Neuronal stem cell (in vitro differentiated cells): ENCODE results near the gene LDB2.

Source experiments
- DNase-seq: peaks from one replicate; pipeline ENCODE4 v3.0.0-alpha.2; 2013; ENCODE audit warnings: low spot score
- H2AFZ ChIP-seq: one replicate; pipeline ENCODE4 v1.6.1; 2013; ENCODE audit warnings: mild to moderate bottlenecking, low read length, inconsistent platforms
- H2AK5ac ChIP-seq: 2 replicates; pipeline ENCODE4 v1.6.1; 2013; ENCODE audit warnings: low read depth, mild to moderate bottlenecking, inconsistent platforms, low read length, moderate library complexity, mixed read lengths
- H2BK120ac ChIP-seq: 2 replicates; pipeline ENCODE4 v1.6.1; 2013; ENCODE audit warnings: low read depth, mild to moderate bottlenecking, inconsistent platforms, low read length, moderate library complexity, mixed read lengths
- H2BK12ac ChIP-seq: one replicate; pipeline ENCODE4 v1.6.1; 2013; ENCODE audit warnings: low read length, inconsistent platforms
- H2BK15ac ChIP-seq: 2 replicates; pipeline ENCODE4 v1.6.1; 2013; ENCODE audit warnings: mild to moderate bottlenecking, low read length, inconsistent platforms, mixed read lengths
- H2BK5ac ChIP-seq: one replicate; pipeline ENCODE4 v1.6.1; 2013; ENCODE audit warnings: inconsistent platforms, mild to moderate bottlenecking, low read length, moderate library complexity
- H3K14ac ChIP-seq: one replicate; pipeline ENCODE4 v1.6.1; 2013; ENCODE audit warnings: low read length, inconsistent platforms
- H3K18ac ChIP-seq: 2 replicates; pipeline ENCODE4 v1.6.1; 2013; ENCODE audit warnings: low read length, inconsistent platforms
- H3K23ac ChIP-seq: 2 replicates; pipeline ENCODE4 v1.6.1; 2013; ENCODE audit warnings: low read depth, mild to moderate bottlenecking, mixed read lengths, low read length, inconsistent platforms; ENCODE audit not compliant: poor library complexity
- H3K27ac ChIP-seq: replicated peaks from 3 replicates; pipeline ENCODE4 v1.5.1; 2013; ENCODE audit warnings: low read length, inconsistent platforms
- H3K27me3 ChIP-seq, 3 experiments: 2 replicates each; pipeline ENCODE4 v1.6.1; 2013; ENCODE audit warnings: low read length in 3 of 3, mild to moderate bottlenecking in 2 of 3, inconsistent platforms in 1 of 3, low read depth in 1 of 3, mixed read lengths in 1 of 3, moderate library complexity in 1 of 3; ENCODE audit not compliant: control insufficient read depth in 3 of 3, insufficient read depth in 3 of 3
- H3K36me3 ChIP-seq, 2 donors: replicated peaks in 1 of 2; 2 replicates each; pipeline ENCODE4 v1.6.1; 2013; ENCODE audit warnings: low read length in 2 of 2; ENCODE audit not compliant: control insufficient read depth in 2 of 2, insufficient read depth in 2 of 2
- H3K4ac ChIP-seq: 2 replicates; pipeline ENCODE4 v1.6.1; 2013; ENCODE audit warnings: inconsistent platforms, mild to moderate bottlenecking, low read length, moderate library complexity
- H3K4me1 ChIP-seq, 2 donors: 1 replicate in 1 of 2; 2 replicates in 1 of 2; pipeline ENCODE4 v1.6.1; 2013; ENCODE audit warnings: low read length in 2 of 2, low read depth in 1 of 2; ENCODE audit not compliant: control insufficient read depth in 2 of 2, insufficient read depth in 1 of 2
- H3K4me2 ChIP-seq: one replicate; pipeline ENCODE4 v1.6.1; 2013; ENCODE audit warnings: mild to moderate bottlenecking, low read length, inconsistent platforms; ENCODE audit not compliant: insufficient read depth, poor library complexity, severe bottlenecking
- H3K4me3 ChIP-seq, 2 donors: 2 replicates each; pipeline ENCODE4 v1.5.1; 2013; ENCODE audit warnings: low read length in 2 of 2, mild to moderate bottlenecking in 2 of 2, inconsistent platforms in 1 of 2, moderate library complexity in 1 of 2
- H3K79me1 ChIP-seq: one replicate; pipeline ENCODE4 v1.6.1; 2013; ENCODE audit warnings: low read depth, mild to moderate bottlenecking, inconsistent platforms, low read length, moderate library complexity
- H3K9ac ChIP-seq: one replicate; pipeline ENCODE4 v1.6.1; 2013; ENCODE audit warnings: mild to moderate bottlenecking, low read depth, low read length, inconsistent platforms; ENCODE audit not compliant: poor library complexity
- H3K9me3 ChIP-seq, 2 donors: replicated peaks in 1 of 2; 2 replicates each; pipeline versions ENCODE3 to v1.6.1; 2013; ENCODE audit warnings: low read length in 2 of 2, mild to moderate bottlenecking in 2 of 2, inconsistent platforms in 1 of 2, low read depth in 1 of 2, mixed read lengths in 1 of 2, moderate library complexity in 1 of 2; ENCODE audit not compliant: control insufficient read depth in 2 of 2, insufficient read depth in 1 of 2
- H4K8ac ChIP-seq: one replicate; pipeline ENCODE4 v1.6.1; 2013; ENCODE audit warnings: low read depth, mild to moderate bottlenecking, inconsistent platforms, low read length, moderate library complexity
- H4K91ac ChIP-seq: one replicate; pipeline ENCODE4 v1.6.1; 2013; ENCODE audit warnings: low read length, low read depth, mild to moderate bottlenecking, inconsistent platforms; ENCODE audit not compliant: poor library complexity
- WGBS, 2 donors: extraction: QIAGEN DNeasy Blood & Tissue Kit; methylation state at CpG; one replicate each; pipeline ENCODE4 v1.1.7; 2013; ENCODE audit warnings: missing lambda C conversion rate in 2 of 2, mixed read lengths in 1 of 2; ENCODE audit not compliant: insufficient read length in 2 of 2, insufficient replicate concordance in 1 of 2; ENCODE audit errors: extremely low coverage in 2 of 2; 5-methylcytosine and 5-hydroxymethylcytosine counted together

LDB2 gene

DNA sequence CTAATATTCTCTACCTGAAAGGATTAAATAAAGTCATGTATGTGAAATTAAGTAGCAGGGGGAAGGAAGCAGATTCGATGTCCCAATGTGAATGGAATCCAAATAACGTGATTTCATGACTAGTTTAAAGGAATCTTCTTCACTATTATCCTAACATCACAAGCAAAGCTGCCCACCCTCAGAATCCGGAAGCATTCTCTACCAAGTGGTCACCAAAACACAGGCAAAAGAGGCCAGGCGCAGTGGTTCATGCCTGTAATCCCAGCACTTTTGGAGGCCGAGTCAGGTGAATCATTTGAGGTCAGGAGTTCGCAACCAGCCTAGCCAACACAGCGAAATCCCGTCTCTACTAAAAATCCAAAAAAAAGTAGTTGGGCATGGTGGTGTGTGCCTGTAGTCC is 212.9 kb downstream of the LDB2 start:
- Histone ChIP-seq H3K79me1 (no peaks in the 10 kb centered on the region), H3K27me3 (no peaks in the 10 kb centered on the region), H3K4ac (no peak overlapping the region), H3K4me2 (no peak overlapping the region), H3K36me3 (no peaks in the 10 kb centered on the region), H2BK5ac (no peak overlapping the region), H2AK5ac (no peak overlapping the region), H3K14ac (no peak overlapping the region), H2BK120ac (no peak overlapping the region), H3K23ac (no peak overlapping the region), H2AFZ (no peak overlapping the region), H2BK15ac (no peak overlapping the region), H3K27ac (no peak overlapping the region), H3K9me3 (no peaks in the 10 kb centered on the region), H4K91ac (no peak overlapping the region), H3K4me3 (no peak overlapping the region), H4K8ac (no peak overlapping the region), H2BK12ac (no peak overlapping the region), H3K18ac (no peak overlapping the region), H3K9ac (no peak overlapping the region), H3K4me1 (peaks cover 0 to 2% of the 10 kb centered on the region in 2 donors)
- no peak for DNase-seq
- whole genome bisulfite sequencing, 2 donors = no CpG with 5 or more reads among the region's 8 CpGs

DNA sequence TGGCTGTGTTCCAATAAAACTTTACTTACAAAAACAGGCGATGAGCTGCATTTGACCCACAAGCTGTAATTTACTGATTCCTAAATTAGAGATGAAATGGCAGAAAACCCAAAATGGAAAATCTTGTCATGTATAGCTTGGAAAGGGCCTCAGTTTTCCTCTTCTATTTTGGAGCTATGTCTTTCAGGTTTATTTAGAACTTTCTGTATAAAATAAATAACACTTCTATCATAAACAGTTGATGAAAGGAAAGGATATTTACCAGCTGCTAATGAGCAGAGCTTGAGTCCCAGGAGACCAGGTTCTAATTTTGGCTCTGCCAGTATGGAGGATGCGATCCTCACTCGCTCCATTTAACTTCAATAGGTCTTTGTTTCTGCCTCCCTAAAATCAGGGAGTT is 213.5 kb downstream of the LDB2 start:
- Histone ChIP-seq H3K4me3 (no peak overlapping the region), H3K27me3 (no peaks in the 10 kb centered on the region), H3K23ac (no peak overlapping the region), H3K36me3 (no peaks in the 10 kb centered on the region), H3K4me2 (no peak overlapping the region), H2AFZ (no peak overlapping the region), H3K14ac (no peak overlapping the region), H2AK5ac (no peak overlapping the region), H4K91ac (no peak overlapping the region), H3K4ac (no peak overlapping the region), H3K9ac (no peak overlapping the region), H2BK5ac (no peak overlapping the region), H3K27ac (no peak overlapping the region), H3K79me1 (no peaks in the 10 kb centered on the region), H3K18ac (no peak overlapping the region), H3K4me1 (peaks cover 0 to 2% of the 10 kb centered on the region in 2 donors), H2BK15ac (no peak overlapping the region), H4K8ac (no peak overlapping the region), H2BK12ac (no peak overlapping the region), H2BK120ac (no peak overlapping the region), H3K9me3 (no peaks in the 10 kb centered on the region)
- WGBS, 2 donors = no CpG with 5 or more reads among the region's 3 CpGs
- no peak for DNase-seq

DNA sequence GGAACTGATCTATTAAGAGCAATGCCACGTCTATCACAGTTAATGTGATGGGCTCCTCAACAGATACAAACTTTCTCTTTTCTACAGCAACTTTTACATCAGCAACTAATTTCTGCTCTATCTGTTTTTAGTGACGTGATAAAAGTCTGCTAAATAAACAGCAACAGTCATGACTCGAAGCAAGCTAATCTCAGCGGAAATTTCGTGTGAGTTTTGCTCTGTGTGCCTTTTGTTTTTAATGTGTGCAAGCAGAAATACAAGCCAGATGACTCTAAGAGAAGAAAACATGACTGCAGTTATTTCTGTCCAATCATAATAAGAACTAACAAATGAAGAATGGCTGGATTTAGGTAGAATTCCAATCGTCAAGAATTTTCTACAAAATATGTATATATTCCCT is 214.3 kb downstream of the LDB2 start:
- Histone ChIP-seq H3K9me3 (no peaks in the 10 kb centered on the region), H2BK120ac (no peak overlapping the region), H2BK5ac (no peak overlapping the region), H3K4me2 (no peak overlapping the region), H3K23ac (no peak overlapping the region), H3K18ac (no peak overlapping the region), H3K27me3 (no peaks in the 10 kb centered on the region), H2AFZ (no peak overlapping the region), H3K4me3 (no peak overlapping the region), H3K36me3 (no peaks in the 10 kb centered on the region), H2BK12ac (no peak overlapping the region), H3K4me1 (peaks cover 0 to 2% of the 10 kb centered on the region in 2 donors), H3K27ac (no peak overlapping the region), H3K4ac (no peak overlapping the region), H3K9ac (no peak overlapping the region), H3K14ac (no peak overlapping the region), H2AK5ac (no peak overlapping the region), H4K91ac (no peak overlapping the region), H2BK15ac (no peak overlapping the region), H4K8ac (no peak overlapping the region), H3K79me1 (no peaks in the 10 kb centered on the region)
- DNase-seq = no peak
- WGBS, 2 donors = no CpG with 5 or more reads among the region's 6 CpGs

DNA sequence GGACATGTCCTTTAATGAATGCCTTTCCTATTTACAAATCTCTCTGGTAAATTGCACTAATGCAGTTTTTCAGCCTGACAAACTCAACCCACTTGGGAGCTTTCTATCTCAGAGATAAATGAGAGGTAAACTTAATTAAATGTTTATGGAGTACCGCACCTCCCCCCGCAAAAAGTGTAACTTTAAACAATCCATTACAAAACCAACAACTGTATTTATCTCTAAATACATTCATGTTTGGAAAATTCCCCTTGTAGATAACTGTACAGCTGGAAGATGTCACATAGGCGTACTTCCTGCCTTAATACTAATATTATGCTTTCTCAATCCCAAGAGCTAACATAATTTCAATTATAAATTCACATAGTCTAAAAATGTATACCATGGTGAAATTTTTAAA is 215.5 kb downstream of the LDB2 start:
- H2BK120ac ChIP-seq = no peak overlapping the region
- H3K4me2 ChIP-seq = no peak overlapping the region
- no peaks in the 10 kb centered on the region for H3K36me3 ChIP-seq
- no peak overlapping the region for H3K14ac ChIP-seq
- H3K9ac ChIP-seq = no peak overlapping the region
- H2BK15ac ChIP-seq = no peak overlapping the region
- no peaks in the 10 kb centered on the region for H3K9me3 ChIP-seq
- no peak overlapping the region for H2BK12ac ChIP-seq
- H3K4me1 ChIP-seq = peaks cover 0 to 2% of the 10 kb centered on the region in 2 donors
- no peak overlapping the region for H3K18ac ChIP-seq
- no peak overlapping the region for H4K8ac ChIP-seq
- WGBS, 2 donors = no CpG with 5 or more reads among the region's 3 CpGs
- no peak overlapping the region for H2BK5ac ChIP-seq
- no peak overlapping the region for H3K4ac ChIP-seq
- no peak overlapping the region for H3K27ac ChIP-seq
- no peak overlapping the region for H2AFZ ChIP-seq
- no peak overlapping the region for H3K4me3 ChIP-seq
- H3K79me1 ChIP-seq = no peaks in the 10 kb centered on the region
- no peak overlapping the region for H3K23ac ChIP-seq
- no peak overlapping the region for H4K91ac ChIP-seq
- no peaks in the 10 kb centered on the region for H3K27me3 ChIP-seq
- H2AK5ac ChIP-seq = no peak overlapping the region
- DNase-seq = no peak
